GM12801 (cell line): Measurements from ENCODE around the gene ADGRG2.

Source experiments
- TF ChIP-seq, protein P1 (sequence below): IDR thresholded peaks from one replicate; pipeline ENCODE4 v1.5.1; 2011; ENCODE audit warnings: control low read depth; ENCODE audit not compliant: insufficient read length; ENCODE audit errors: extremely low read depth

ADGRG2 gene

DNA sequence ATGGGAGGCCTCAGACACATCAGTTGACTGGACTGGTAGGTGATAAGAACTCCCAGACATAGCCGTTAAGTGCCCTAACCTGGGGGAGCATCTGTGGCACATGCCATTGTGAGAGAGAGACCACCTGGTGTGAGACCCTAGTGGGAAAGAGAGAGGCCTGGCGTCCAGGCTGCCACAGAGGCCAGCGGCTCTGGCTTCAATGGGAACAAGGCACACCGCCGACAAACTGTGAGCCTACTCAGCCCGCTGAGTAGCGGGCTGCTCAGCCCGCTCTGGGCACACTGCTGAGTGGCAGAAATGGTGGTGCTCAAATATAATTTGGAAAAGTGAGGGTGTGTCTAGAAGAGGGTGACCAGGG is 172.3 kb downstream of the ADGRG2 start:
- TF ChIP-seq, protein P1, sequence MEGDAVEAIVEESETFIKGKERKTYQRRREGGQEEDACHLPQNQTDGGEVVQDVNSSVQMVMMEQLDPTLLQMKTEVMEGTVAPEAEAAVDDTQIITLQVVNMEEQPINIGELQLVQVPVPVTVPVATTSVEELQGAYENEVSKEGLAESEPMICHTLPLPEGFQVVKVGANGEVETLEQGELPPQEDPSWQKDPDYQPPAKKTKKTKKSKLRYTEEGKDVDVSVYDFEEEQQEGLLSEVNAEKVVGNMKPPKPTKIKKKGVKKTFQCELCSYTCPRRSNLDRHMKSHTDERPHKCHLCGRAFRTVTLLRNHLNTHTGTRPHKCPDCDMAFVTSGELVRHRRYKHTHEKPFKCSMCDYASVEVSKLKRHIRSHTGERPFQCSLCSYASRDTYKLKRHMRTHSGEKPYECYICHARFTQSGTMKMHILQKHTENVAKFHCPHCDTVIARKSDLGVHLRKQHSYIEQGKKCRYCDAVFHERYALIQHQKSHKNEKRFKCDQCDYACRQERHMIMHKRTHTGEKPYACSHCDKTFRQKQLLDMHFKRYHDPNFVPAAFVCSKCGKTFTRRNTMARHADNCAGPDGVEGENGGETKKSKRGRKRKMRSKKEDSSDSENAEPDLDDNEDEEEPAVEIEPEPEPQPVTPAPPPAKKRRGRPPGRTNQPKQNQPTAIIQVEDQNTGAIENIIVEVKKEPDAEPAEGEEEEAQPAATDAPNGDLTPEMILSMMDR, result no peak

DNA sequence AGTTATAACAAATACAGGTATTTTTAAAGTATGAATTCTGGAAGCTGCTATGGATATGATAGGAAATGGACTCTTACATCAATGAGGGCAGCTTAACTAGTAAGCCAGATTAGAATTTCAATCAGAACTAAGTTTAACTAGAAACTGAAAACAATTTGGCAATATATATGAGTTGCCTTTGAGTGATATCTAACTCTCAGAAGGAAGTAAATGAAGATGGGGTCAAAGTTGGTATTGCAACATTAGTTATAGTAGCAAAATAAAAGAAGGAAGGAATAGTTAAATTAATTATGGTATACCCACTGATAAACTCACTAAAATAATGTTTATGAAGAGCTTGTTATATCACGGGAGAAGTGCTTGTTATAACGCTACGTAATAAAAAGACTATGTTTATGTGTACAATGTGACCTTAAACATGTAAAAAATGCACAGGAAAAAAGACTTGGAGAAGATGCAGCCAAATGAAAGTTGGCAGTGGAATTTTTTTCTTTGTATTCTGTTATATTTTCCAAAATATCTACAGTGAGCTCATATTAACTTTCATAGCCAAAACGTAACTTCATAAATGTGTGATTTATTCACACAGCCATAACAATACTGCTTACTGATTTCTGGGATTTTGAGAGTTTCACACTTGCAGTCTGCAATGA is 172.9 kb downstream of the ADGRG2 start:
- TF ChIP-seq, protein P1, result no peak

DNA sequence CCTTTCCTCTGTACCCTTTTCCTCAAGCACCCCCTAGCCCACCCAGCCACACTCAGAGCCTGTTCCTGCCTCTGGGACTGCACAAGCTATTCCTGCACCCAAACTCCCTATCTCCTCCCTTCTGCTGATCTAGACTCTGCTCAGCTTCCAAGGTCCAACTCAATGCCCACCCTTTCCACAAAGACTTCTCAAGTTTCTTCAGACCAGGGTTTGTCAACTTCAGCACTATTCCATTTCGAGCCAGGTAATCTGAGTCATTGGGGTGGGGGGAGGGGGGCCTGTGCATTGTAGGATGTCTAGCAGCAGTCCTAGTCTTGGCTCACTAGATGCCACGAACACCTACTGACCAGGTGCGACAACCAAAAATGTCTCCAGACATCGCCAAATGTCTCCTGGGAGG is 175.7 kb downstream of the ADGRG2 start:
- TF ChIP-seq, protein P1, result no peak

DNA sequence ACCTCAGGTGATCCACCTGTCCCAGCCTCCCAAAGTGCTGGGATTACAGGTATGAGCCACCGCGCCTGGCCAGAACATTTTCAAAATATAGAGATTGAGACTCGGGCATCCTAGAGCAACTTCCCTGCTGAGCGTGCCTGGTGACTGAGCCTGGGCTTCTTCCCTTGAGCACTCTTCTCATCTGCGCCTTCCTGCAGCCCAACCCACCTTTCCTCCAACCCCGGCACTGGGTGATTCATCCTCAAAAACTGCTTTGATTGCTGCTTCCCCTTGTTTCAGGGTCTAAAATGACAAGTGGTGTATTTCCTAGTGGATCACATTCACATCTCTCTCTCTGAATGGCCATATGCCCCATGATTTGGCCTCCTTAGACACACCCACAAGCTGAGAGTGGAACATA is 176.1 kb downstream of the ADGRG2 start:
- TF ChIP-seq, protein P1, result no peak

DNA sequence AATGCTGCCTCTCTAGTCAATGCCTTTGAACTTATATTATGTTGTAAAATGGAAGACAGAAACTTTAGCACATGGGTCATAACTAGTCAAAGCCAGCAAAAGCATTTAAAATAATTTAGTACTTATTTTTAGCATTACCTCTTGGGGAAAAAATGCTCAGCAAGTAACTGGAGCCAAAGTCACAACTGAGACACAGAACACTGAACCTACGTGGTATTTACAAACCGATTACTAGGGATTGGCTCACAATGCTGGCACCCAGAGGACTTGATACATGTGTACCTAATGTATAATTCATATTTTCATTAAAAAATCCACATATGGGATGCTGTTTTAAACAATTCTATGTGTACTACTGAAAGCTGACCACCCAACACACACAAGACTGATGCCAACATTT is 176.8 kb downstream of the ADGRG2 start:
- TF ChIP-seq, protein P1, result no peak

DNA sequence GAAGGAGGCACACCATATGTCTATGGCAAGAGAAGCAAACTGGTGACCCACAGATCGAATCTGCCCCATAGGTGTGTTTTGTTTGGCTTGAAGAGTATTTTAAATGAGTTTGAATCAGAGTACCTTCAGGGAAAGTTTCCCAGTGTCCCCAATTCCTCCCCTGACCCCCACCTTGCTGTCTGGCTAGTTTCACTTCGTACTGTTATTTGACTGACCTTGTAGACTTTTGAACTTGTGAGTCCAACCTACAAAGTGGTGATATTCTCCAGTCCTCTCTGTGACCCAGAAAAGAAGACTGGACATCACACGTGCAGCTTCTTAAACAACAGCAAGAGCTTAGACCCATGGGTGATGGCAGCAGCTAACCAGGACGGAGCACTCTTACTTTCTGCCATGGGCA is 177.8 kb downstream of the ADGRG2 start:
- TF ChIP-seq, protein P1, result no peak

DNA sequence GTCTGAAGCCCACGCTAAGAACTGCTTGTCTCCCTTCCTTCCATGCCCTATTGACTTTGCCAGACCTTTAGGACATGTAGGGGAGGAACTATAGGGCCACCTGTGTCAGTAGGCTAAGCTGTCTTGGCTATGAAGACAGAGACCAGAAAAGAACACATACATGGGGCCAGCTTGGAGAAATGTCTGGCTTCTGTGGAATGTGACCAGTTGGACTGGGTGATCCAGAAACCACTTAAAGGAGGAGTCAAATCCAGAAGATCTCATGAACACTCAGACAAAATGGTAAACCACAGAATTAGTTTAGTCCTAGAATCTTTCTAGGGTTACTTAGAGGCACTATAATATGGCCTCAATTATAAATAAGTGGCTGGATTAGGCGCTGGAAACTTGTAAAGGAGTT is 180.4 kb downstream of the ADGRG2 start:
- TF ChIP-seq, protein P1, result no peak
